H9 (cell line): ENCODE results near the gene CTNNBL1. TPM values are rescaled to one million over a fixed set of nuclear protein-coding genes. Genes with fewer than 3 reads are reported as not detected.

Source experiments
- DNase-seq: peaks from one replicate; pipeline ENCODE4 v3.0.0-alpha.2; 2017
- H2AFZ ChIP-seq: one replicate; pipeline ENCODE4 v1.6.1; 2013; ENCODE audit warnings: mild to moderate bottlenecking, low read length, control low read depth, moderate library complexity
- H2AK5ac ChIP-seq: 2 replicates; pipeline ENCODE4 v1.6.1; 2013; ENCODE audit warnings: low read length, control low read depth, mixed read lengths; ENCODE audit not compliant: insufficient read length
- H2BK120ac ChIP-seq: one replicate; pipeline ENCODE4 v1.6.1; 2013; ENCODE audit warnings: low read depth, mild to moderate bottlenecking, low read length, control low read depth, inconsistent platforms; ENCODE audit not compliant: poor library complexity, severe bottlenecking
- H2BK12ac ChIP-seq: 2 replicates; pipeline ENCODE4 v1.6.1; 2013; ENCODE audit warnings: low read length, control low read depth, mixed read lengths, low read depth; ENCODE audit not compliant: insufficient read length
- H2BK15ac ChIP-seq: 2 replicates; pipeline ENCODE4 v1.6.1; 2013; ENCODE audit warnings: low read depth, low read length, control low read depth
- H2BK20ac ChIP-seq: one replicate; pipeline ENCODE4 v1.6.1; 2013; ENCODE audit warnings: low read depth, mild to moderate bottlenecking, low read length, control low read depth, inconsistent platforms; ENCODE audit not compliant: poor library complexity, severe bottlenecking
- H2BK5ac ChIP-seq: 2 replicates; pipeline ENCODE4 v1.6.1; 2013; ENCODE audit warnings: low read length, control low read depth, mixed read lengths; ENCODE audit not compliant: insufficient read length
- H3K14ac ChIP-seq: 2 replicates; pipeline ENCODE4 v1.6.1; 2013; ENCODE audit warnings: low read length, control low read depth; ENCODE audit not compliant: insufficient read depth
- H3K18ac ChIP-seq: 2 replicates; pipeline ENCODE4 v1.6.1; 2013; ENCODE audit warnings: low read depth, mild to moderate bottlenecking, mixed read lengths, low read length, control low read depth; ENCODE audit not compliant: insufficient read length
- H3K23ac ChIP-seq: 2 replicates; pipeline ENCODE4 v1.6.1; 2013; ENCODE audit warnings: low read length, control low read depth, mixed read lengths, low read depth; ENCODE audit not compliant: insufficient read length
- H3K23me2 ChIP-seq: 2 replicates; pipeline ENCODE4 v1.6.1; 2013; ENCODE audit warnings: low read depth, mild to moderate bottlenecking, mixed read lengths, low read length, control low read depth; ENCODE audit not compliant: insufficient read length, poor library complexity, severe bottlenecking
- H3K27ac ChIP-seq: 2 replicates; pipeline ENCODE4 v1.5.1; 2013; ENCODE audit warnings: low read length, control low read depth, mixed read lengths, low read depth; ENCODE audit not compliant: insufficient read length
- H3K27me3 ChIP-seq: 2 replicates; pipeline ENCODE4 v1.6.1; 2013; ENCODE audit warnings: low read length, control low read depth, inconsistent platforms; ENCODE audit not compliant: insufficient read depth
- H3K4ac ChIP-seq: 2 replicates; pipeline ENCODE4 v1.6.1; 2013; ENCODE audit warnings: low read depth, mild to moderate bottlenecking, control low read depth, inconsistent platforms, low read length, moderate library complexity
- H3K4me1 ChIP-seq: 2 replicates; pipeline ENCODE4 v1.6.1; 2013; ENCODE audit warnings: low read length, control low read depth, inconsistent platforms; ENCODE audit not compliant: insufficient read depth
- H3K4me2 ChIP-seq: 2 replicates; pipeline ENCODE4 v1.6.1; 2013; ENCODE audit warnings: low read length, control low read depth, mixed read lengths; ENCODE audit not compliant: insufficient read length, insufficient read depth
- H3K56ac ChIP-seq: 2 replicates; pipeline ENCODE4 v1.6.1; 2013; ENCODE audit warnings: low read depth, mild to moderate bottlenecking, mixed read lengths, low read length, control low read depth; ENCODE audit not compliant: insufficient read length
- H3K79me1 ChIP-seq: 2 replicates; pipeline ENCODE4 v1.6.1; 2013; ENCODE audit warnings: low read depth, mild to moderate bottlenecking, moderate library complexity, low read length, control low read depth, inconsistent platforms; ENCODE audit not compliant: insufficient read depth, poor library complexity, severe bottlenecking
- H3K79me2 ChIP-seq: 2 replicates; pipeline ENCODE4 v1.6.1; 2013; ENCODE audit warnings: low read length, control low read depth, inconsistent platforms; ENCODE audit not compliant: insufficient read depth
- H3K9ac ChIP-seq: 2 replicates; pipeline ENCODE4 v1.6.1; 2013; ENCODE audit warnings: low read length, control low read depth, mixed read lengths; ENCODE audit not compliant: insufficient read length; ENCODE audit errors: extremely low read depth
- H3K9me3 ChIP-seq: one replicate; pipeline ENCODE4 v1.6.1; 2013; ENCODE audit warnings: low read depth, low read length, inconsistent platforms; ENCODE audit not compliant: control insufficient read depth
- H3T11ph ChIP-seq: one replicate; pipeline ENCODE4 v1.6.1; 2013; ENCODE audit warnings: mild to moderate bottlenecking, low read length, control low read depth, inconsistent platforms
- H4K20me1 ChIP-seq: one replicate; pipeline ENCODE4 v1.6.1; 2013; ENCODE audit not compliant: control insufficient read depth, insufficient read length, insufficient read depth
- H4K5ac ChIP-seq: 2 replicates; pipeline ENCODE4 v1.6.1; 2013; ENCODE audit warnings: low read depth, mild to moderate bottlenecking, mixed read lengths, low read length, control low read depth; ENCODE audit not compliant: insufficient read length
- H4K8ac ChIP-seq: replicated peaks from 2 replicates; pipeline ENCODE4 v1.6.1; 2013; ENCODE audit warnings: low read length, control low read depth, mixed read lengths, low read depth; ENCODE audit not compliant: insufficient read length
- H4K91ac ChIP-seq: 2 replicates; pipeline ENCODE4 v1.6.1; 2013; ENCODE audit warnings: low read depth, mild to moderate bottlenecking, moderate library complexity, mixed read lengths, low read length, control low read depth; ENCODE audit not compliant: insufficient read length
- H3K27ac Mint-ChIP-seq, 3 experiments: 2 replicates in 2 of 3; 3 replicates in 1 of 3; pipeline ENCODE4 v1.8.0; 2020 to 2021; ENCODE audit warnings: mixed read lengths in 3 of 3, mild to moderate bottlenecking in 1 of 3, moderate library complexity in 1 of 3
- H3K27me3 Mint-ChIP-seq: 2 replicates; pipeline ENCODE4 v1.8.0; 2021; ENCODE audit warnings: low read depth, mild to moderate bottlenecking, moderate library complexity, mixed read lengths
- H3K36me3 Mint-ChIP-seq, 3 experiments: 2 replicates in 2 of 3; 3 replicates in 1 of 3; pipeline ENCODE4 v1.8.0; 2020 to 2021; ENCODE audit warnings: low read depth in 3 of 3, mixed read lengths in 3 of 3; ENCODE audit not compliant: insufficient read depth in 1 of 3
- H3K4me1 Mint-ChIP-seq, 2 experiments: 2 replicates each; pipeline ENCODE4 v1.8.0; 2020; ENCODE audit warnings: mixed read lengths in 2 of 2
- H3K4me3 Mint-ChIP-seq, 2 experiments: 2 replicates in 1 of 2; 3 replicates in 1 of 2; pipeline ENCODE4 v1.8.0; 2020 to 2021; ENCODE audit warnings: mild to moderate bottlenecking in 2 of 2, mixed read lengths in 2 of 2, moderate library complexity in 1 of 2
- H3K9me3 Mint-ChIP-seq, 2 experiments: 2 replicates in 1 of 2; 3 replicates in 1 of 2; pipeline ENCODE4 v1.8.0; 2020; ENCODE audit warnings: mild to moderate bottlenecking in 2 of 2, mixed read lengths in 2 of 2, moderate library complexity in 1 of 2
- WGBS: extraction: QIAGEN DNeasy Blood & Tissue Kit; methylation state at CpG from one replicate; pipeline ENCODE4 v1.1.7; 2013; ENCODE audit warnings: missing lambda C conversion rate, low lambda C conversion rate, mixed read lengths; ENCODE audit not compliant: insufficient read length; ENCODE audit errors: extremely low coverage; 5-methylcytosine and 5-hydroxymethylcytosine counted together
- total RNA-seq: library from RNA; stranded (reverse); gene quantifications from 2 replicates; pipeline ENCODE4 v1.2.1, GENCODE V29; 2021
- TF ChIP-seq, protein P1 (sequence below): fragments of 200-600 bp; sonication (generic); conservative IDR thresholded peaks from 3 replicates; pipeline ENCODE4 v1.8.0; 2021; ENCODE audit warnings: antibody characterized with exemption, mild to moderate bottlenecking

Gene CTNNBL1
- total RNA-seq, 1 experiment from 2014 or later = 67.2 TPM

DNA sequence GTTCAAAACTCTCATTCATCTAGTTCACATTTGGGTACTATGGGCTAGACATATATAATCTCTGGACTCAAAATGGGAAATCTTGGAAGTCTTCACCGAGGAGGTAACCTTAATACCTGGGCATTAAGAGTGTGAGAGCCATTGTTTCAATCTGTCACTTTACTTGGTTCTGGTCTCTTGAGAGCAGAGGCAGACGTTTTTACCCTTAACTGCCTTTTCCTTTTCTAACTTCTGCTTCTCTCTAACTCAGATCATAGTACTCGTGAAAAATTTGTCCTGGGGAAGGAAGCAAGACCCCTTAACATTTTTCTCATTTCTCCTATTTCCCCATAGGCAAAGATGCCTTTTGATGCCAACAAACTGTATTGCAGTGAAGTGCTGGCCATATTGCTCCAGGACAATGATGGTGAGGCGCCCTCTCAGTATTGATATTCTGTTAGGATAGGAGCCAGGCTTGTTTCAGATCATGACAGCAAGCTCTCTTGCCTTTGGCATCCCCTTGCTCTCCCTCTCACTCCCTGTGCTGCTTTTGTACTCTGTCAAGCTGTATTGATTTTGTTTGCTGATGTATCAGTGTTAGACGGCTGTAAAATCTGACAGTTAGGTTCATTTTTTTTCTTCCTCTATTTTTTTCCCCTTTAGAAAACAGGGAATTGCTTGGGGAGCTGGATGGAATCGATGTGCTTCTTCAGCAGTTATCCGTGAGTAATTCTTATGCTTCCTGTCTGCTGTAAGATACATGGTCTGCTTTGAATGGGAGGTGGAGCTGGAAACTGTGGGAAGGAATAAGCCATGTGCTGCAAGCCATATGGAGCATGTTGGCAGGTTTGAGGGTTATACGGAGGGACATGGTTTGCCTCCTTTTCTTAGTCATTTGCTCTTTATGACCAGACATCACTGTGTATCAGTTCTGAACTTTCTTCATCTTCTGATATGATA lies 83.5 kb downstream of the CTNNBL1 start:
- Histone ChIP-seq H3K56ac (no peak overlapping the region), H4K91ac (no peak overlapping the region), H3K27me3 (no peaks in the 10 kb centered on the region), H2BK5ac (no peak overlapping the region), H3K9ac (no peak overlapping the region), H4K20me1 (no peaks in the 10 kb centered on the region), H3K23me2 (no peaks in the 10 kb centered on the region), H2BK20ac (no peak overlapping the region), H2BK120ac (no peak overlapping the region), H2BK15ac (no peak overlapping the region), H3K4ac (no peak overlapping the region), H3K79me1 (no peaks in the 10 kb centered on the region), H4K5ac (no peak overlapping the region), H3K79me2 (no peaks in the 10 kb centered on the region), H3K9me3 (no peaks in the 10 kb centered on the region), H2AK5ac (no peak overlapping the region), H3K14ac (no peak overlapping the region), H3K27ac (no peak overlapping the region), H2BK12ac (no peak overlapping the region), H4K8ac (no peak overlapping the region), H3K4me1 (no peaks in the 10 kb centered on the region), H2AFZ (no peak overlapping the region), H3T11ph (no peak overlapping the region), H3K18ac (no peak overlapping the region), H3K23ac (no peak overlapping the region), H3K4me2 (no peak overlapping the region)
- DNase-seq = no peak
- Mint-ChIP-seq H3K27ac (no peak overlapping the region; a peak in 1 of 7 replicates), H3K27me3 (no peaks in the 10 kb centered on the region), H3K4me3 (no peak overlapping the region), H3K9me3 (no peaks in the 10 kb centered on the region), H3K36me3 (peaks cover 0 to 4% (median 0%) of the 10 kb centered on the region in 3 experiments; a peak in 2 of 7 replicates), H3K4me1 (no peaks in the 10 kb centered on the region)
- TF ChIP-seq, protein P1, sequence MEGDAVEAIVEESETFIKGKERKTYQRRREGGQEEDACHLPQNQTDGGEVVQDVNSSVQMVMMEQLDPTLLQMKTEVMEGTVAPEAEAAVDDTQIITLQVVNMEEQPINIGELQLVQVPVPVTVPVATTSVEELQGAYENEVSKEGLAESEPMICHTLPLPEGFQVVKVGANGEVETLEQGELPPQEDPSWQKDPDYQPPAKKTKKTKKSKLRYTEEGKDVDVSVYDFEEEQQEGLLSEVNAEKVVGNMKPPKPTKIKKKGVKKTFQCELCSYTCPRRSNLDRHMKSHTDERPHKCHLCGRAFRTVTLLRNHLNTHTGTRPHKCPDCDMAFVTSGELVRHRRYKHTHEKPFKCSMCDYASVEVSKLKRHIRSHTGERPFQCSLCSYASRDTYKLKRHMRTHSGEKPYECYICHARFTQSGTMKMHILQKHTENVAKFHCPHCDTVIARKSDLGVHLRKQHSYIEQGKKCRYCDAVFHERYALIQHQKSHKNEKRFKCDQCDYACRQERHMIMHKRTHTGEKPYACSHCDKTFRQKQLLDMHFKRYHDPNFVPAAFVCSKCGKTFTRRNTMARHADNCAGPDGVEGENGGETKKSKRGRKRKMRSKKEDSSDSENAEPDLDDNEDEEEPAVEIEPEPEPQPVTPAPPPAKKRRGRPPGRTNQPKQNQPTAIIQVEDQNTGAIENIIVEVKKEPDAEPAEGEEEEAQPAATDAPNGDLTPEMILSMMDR = no peak
- WGBS = no CpG with 5 or more reads among the region's 8 CpGs
